Measurements from ENCODE around the gene LAD1. TPM values are rescaled to one million over a fixed set of nuclear protein-coding genes. Genes with fewer than 3 reads are reported as not detected.

The LAD1 gene
- total and polyA plus RNA-seq, 2 of the 13 experiments (the other 11 are each of a cell fraction or from before 2014, with no cell fraction given), result 10.8 to 65.6 TPM

- TF ChIP-seq ZNF318 (CRISPR knock-in tag; IDR thresholded peaks at IDR 0.05) (no peak), ZNF484 (CRISPR knock-in tag; IDR thresholded peaks at IDR 0.05; ENCODE audit: borderline replicate concordance, low read depth) (no peak), SOX6 (IDR thresholded peaks at IDR 0.05) (no peak), SOX6 (CRISPR knock-in tag; IDR thresholded peaks at IDR 0.05) (peak; percentile 61; the same call in 1 of the 2 replicates), NR2C2 (CRISPR knock-in tag; IDR thresholded peaks at IDR 0.05; ENCODE audit: borderline replicate concordance) (no peak), ZNF552 (CRISPR knock-in tag; IDR thresholded peaks at IDR 0.05; ENCODE audit: borderline replicate concordance) (no peak), ARHGAP35 (CRISPR knock-in tag; IDR thresholded peaks at IDR 0.05; ENCODE audit: borderline replicate concordance) (0 out of 2 replicates have a peak, but pooled peaks have one; percentile 19), IRX3 (CRISPR knock-in tag; IDR thresholded peaks at IDR 0.05; ENCODE audit: borderline replicate concordance, low read depth) (no peak), YEATS4 (CRISPR knock-in tag; IDR thresholded peaks at IDR 0.05; ENCODE audit: borderline replicate concordance) (peak; percentile 30; the same call in 1 of the 2 replicates), ZNF326 (CRISPR knock-in tag; IDR thresholded peaks at IDR 0.05; ENCODE audit: borderline replicate concordance) (no peak), MXI1 (IDR thresholded peaks at IDR 0.05; ENCODE audit: borderline replicate concordance, low read depth, low read length) (no peak), ZNF44 (CRISPR knock-in tag; IDR thresholded peaks at IDR 0.05) (0 out of 2 replicates have a peak, but pooled peaks have one; percentile 13), REST (IDR thresholded peaks at IDR 0.05; ENCODE audit: borderline replicate concordance in 1 of 2, low read depth in 1 of 2, low read length in 2 of 2) (no peak), ZNF20 (CRISPR knock-in tag; IDR thresholded peaks at IDR 0.05) (no peak), ZSCAN30 (CRISPR knock-in tag; IDR thresholded peaks at IDR 0.05) (no peak), ZNF629 (CRISPR knock-in tag; conservative IDR thresholded peaks at IDR 0.05) (no peak), FOXK2 (IDR thresholded peaks at IDR 0.05) (no peak), MZF1 (CRISPR knock-in tag; IDR thresholded peaks at IDR 0.05; ENCODE audit: borderline replicate concordance) (no peak)
These were observed 6.3 kb upstream of the LAD1 start (continued) for GRCh38 chr1:201405484-201405831.

Measured in HepG2 (cell line).